ENCODE data around the gene RAD51B.

DNA sequence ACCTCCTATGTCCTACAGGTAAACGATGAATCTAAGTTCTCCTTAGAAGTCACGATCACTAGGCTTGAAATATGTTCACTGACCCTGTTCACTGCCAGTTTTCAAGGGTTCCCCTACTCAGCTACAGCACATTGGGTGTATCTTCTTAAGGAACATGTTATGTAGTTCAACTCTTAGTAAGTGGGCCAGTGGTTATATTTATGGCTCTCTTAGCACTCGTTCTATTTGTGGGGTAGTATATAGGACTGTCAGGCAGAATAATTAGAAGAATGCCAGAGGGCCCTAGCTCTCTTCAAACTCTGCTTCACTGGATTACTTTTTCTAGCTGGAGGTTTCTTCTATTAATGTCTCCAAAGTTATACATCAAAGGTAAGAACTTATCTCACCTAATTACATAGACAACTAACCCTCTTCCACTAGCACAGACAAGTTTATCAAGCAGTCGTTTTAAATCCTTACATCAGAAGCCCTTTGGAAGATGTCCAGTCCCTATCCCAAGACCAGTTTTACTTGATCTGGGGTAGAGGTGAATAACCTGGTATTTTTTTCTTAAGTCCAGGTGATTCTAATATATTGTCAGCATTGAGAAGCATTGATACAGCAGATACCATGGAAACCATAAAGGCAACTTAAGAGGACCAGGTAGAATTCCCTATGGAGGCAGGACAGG, 42.8 kb upstream of the RAD51B start:
- TF ChIP-seq, protein P1, sequence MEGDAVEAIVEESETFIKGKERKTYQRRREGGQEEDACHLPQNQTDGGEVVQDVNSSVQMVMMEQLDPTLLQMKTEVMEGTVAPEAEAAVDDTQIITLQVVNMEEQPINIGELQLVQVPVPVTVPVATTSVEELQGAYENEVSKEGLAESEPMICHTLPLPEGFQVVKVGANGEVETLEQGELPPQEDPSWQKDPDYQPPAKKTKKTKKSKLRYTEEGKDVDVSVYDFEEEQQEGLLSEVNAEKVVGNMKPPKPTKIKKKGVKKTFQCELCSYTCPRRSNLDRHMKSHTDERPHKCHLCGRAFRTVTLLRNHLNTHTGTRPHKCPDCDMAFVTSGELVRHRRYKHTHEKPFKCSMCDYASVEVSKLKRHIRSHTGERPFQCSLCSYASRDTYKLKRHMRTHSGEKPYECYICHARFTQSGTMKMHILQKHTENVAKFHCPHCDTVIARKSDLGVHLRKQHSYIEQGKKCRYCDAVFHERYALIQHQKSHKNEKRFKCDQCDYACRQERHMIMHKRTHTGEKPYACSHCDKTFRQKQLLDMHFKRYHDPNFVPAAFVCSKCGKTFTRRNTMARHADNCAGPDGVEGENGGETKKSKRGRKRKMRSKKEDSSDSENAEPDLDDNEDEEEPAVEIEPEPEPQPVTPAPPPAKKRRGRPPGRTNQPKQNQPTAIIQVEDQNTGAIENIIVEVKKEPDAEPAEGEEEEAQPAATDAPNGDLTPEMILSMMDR (IDR thresholded peaks at IDR 0.05): no peak
- TF ChIP-seq POLR2A (IDR thresholded peaks at IDR 0.05): no peak
